Epithelial cell of esophagus (primary cell): Measurements from ENCODE around the gene SPTBN5.
A peak's percentile ranks its signal among the peaks of the same experiment; 100 is the strongest.
"Not testable (repeated sequence)": the region's sequence is repeated elsewhere in the genome, so short reads cannot be mapped to it uniquely, and the experiment has no call there.

ENCODE experiments used
- DNase-seq: peaks from one replicate; pipeline ENCODE4 v3.0.0; 2010; ENCODE audit warnings: low read depth
- H3K4me3 ChIP-seq: 2 replicates; pipeline ENCODE4 v1.5.1; 2011; ENCODE audit warnings: mild to moderate bottlenecking, low read length, control low read depth
- TF ChIP-seq, protein P1 (sequence below): IDR thresholded peaks from 2 replicates; pipeline ENCODE4 v1.5.1; 2011; ENCODE audit warnings: low read depth, mild to moderate bottlenecking, low read length, control low read depth, inconsistent platforms; ENCODE audit not compliant: insufficient read depth; ENCODE audit errors: missing control alignments

Gene SPTBN5

DNA sequence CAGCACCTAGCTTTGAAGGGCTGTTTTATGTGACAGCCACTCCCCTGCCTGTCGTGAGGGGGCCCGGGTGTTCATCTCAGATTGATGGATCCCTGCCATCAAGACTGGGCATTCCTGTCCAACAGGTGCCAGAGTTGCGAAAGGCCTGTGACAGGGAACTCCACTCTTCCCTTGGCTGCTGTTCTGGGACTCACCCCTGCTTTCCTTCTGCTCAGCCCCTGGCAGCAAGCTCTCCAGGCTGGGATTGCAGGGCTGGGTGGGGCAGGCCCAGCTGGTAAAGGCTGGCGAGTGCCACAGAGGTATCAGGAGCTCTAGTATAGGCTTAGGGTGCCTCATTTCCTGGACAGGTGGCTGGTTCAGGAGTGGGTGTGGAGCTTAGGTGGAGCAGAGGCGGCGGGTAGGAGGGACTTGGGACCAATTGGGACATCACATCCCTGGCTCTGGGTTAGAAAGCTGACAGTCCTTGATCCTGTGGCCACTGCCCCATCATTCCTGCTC is 55.4 kb downstream of the SPTBN5 start, which contains the start of gene PLA2G4B:
TSS of gene PLA2G4B (plus strand) at position 448 of the 498 bp plus-strand sequence. CDS start 67 bp downstream, outside the sequence.
- TF ChIP-seq, protein P1, sequence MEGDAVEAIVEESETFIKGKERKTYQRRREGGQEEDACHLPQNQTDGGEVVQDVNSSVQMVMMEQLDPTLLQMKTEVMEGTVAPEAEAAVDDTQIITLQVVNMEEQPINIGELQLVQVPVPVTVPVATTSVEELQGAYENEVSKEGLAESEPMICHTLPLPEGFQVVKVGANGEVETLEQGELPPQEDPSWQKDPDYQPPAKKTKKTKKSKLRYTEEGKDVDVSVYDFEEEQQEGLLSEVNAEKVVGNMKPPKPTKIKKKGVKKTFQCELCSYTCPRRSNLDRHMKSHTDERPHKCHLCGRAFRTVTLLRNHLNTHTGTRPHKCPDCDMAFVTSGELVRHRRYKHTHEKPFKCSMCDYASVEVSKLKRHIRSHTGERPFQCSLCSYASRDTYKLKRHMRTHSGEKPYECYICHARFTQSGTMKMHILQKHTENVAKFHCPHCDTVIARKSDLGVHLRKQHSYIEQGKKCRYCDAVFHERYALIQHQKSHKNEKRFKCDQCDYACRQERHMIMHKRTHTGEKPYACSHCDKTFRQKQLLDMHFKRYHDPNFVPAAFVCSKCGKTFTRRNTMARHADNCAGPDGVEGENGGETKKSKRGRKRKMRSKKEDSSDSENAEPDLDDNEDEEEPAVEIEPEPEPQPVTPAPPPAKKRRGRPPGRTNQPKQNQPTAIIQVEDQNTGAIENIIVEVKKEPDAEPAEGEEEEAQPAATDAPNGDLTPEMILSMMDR: no peak
- DNase-seq: peak; percentile 92
- peak within 1 kb of the TSS; percentile 46 for H3K4me3 ChIP-seq

DNA sequence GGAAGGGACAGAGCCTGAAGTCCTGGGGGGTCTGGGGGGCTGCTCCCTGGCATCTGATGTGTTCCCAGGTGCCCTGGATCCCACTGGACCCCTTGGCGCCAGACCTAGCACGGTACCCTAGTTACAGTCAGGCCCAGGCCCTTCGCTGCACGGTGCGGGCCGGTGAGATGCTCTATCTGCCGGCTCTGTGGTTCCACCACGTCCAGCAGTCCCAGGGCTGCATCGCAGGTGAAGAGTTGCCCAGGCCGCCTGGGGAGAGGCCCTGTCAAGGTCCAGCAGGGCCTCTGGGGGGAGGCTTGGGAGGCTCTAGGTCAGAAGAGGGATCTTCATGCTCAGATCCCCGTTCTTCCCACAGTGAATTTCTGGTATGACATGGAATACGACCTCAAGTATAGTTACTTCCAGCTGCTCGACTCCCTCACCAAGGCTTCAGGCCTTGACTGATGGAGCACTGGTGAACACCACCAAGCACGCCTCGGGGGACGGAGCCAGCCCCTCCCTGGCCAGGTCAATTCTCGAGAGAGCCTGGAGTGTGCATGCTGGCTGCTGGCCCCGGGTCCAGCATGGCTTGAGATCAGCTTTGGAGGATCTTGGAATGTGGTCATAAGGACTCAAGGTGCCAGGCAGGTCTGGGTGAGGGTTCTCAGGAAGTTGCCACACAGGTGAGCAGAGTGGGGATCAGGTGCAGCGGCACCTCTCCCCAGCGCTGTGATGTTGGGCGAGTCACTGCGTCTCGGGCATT is 57.0 kb downstream of the SPTBN5 start:
- TF ChIP-seq, protein P1: no peak
- no peak for DNase-seq
- H3K4me3 ChIP-seq: no peak overlapping the region

DNA sequence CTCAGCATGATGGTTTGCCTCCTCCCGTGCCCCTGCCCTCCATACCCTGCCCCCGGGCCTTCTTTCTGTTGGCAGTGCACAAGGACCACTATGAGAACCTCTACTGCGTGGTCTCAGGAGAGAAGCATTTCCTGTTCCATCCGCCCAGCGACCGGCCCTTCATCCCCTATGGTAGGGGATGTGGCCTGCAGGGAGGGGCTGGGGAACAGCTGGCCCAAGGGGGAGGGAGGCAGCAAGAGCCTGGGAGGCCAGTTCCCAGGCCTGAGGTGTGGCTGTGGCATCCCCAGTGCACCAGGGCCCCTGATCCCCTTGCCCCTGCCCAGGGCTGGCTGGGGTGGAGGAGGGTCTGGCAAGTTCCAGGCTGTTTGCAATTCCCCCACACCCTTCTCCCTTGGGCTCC is 57.8 kb downstream of the SPTBN5 start:
- no peak for DNase-seq
- TF ChIP-seq, protein P1: no peak
- H3K4me3 ChIP-seq: no peak overlapping the region

DNA sequence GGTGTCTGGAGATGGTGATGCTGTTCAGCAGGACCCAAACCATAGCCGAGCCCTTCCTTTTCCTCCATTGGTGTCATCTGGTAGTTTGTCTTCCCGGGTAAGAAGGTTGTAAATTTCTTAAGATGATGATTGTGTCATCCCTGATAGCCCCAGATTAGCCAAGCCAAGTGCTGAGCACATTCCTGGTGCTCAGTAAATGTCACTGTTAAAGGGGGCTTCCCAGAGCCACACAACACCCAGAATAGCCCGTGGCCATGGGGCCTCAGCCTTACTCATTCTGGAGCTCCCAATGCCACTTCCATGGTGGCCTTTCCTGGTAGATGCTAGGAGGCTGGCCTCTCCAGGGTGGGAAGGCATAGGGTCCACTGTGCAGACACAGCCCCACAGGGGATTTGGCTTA is 59.8 kb downstream of the SPTBN5 start:
- H3K4me3 ChIP-seq: no peak overlapping the region
- no peak for DNase-seq
- TF ChIP-seq, protein P1: no peak

DNA sequence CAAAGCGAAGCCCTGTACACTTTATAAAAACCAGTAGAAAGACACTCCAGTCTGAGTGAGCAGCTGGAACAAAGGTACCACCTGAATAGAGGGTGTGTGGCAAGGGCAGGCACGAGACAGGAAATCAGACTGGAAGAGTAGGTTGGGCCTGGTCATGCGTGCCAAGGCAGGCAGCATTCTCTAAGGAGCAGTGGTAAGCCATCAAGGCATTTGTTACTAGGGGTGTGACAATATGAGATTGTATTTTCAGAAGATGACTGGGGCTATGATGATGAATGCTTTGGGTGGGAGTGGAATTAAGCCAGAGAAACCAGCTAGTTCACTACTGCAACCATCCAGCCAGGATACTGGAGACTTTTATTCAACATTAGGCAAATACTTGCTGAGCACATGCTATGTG is 61.0 kb downstream of the SPTBN5 start:
- no peak overlapping the region for H3K4me3 ChIP-seq
- TF ChIP-seq, protein P1: no peak
- DNase-seq: peak; percentile 99

DNA sequence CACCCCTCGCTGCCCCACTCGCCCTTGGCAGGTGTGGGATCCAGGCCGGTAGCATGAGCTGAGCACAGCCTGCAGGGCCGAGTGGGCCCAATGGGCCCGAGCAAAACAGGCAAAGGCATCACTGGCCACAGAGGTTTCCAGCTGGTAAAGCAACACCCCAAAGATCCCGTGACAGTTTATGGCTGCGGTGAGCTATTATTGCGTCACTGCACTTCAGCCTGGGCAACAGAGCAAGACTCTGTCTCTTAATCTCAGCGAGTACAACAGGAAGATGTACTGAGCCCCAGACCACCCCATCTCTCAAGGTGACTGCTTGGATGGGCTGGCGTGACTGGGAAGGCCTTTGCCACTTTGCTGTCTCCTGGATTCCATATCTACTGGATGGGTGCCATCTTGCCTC is 61.6 kb downstream of the SPTBN5 start:
- no peak overlapping the region for H3K4me3 ChIP-seq
- TF ChIP-seq, protein P1: no peak
- no peak for DNase-seq

DNA sequence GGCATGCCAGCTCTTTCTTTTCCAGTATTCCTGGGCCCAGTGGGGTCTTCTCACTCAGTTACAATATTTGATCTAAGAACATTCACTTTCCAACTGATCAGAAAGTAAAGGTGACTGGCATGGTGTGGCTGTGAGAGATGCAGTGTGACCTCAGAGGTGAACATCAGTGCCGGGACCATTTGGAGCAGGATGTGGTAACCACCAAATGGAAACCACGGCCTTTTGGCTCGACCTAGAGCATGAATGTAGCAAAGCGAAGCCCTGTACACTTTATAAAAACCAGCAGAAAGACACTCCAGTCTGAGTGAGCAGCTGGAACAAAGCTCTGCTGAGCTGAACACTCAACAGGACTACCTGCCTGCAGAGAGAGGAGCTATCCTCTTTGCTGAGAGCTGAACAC is 62.6 kb downstream of the SPTBN5 start:
- DNase-seq, H3K4me3 ChIP-seq: not testable (repeated sequence)
